ENCODE results near the gene PRKN.
A peak's percentile ranks its signal among the peaks of the same experiment; 100 is the strongest.

Gene PRKN

GRCh38 chr6:161414707-161415106 lies 1312.9 kb downstream of the PRKN start:
- no peak for DNase-seq (ENCODE audit: low spot score)

DNA sequence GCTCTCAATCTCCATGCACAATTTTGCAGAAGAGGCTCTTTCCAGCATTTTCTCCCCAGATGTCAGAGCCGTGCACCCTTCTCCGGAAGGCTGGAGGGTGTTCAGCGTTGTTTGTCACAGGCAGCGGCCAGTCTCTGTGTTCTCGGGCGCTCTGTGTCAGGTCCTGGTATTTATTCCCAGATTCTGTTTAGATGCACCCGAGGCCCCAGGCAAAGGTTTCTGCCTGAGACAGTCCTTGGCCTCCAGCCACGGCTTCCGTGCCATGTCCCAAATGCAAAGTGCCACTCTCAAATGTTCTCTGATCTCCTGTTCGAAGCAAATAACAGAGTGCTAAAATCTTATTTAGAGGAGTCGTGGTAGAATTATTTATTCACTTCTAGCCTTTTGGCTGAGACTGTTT lies 1313.4 kb downstream of the PRKN start:
- no peak for DNase-seq (ENCODE audit: low spot score)

- no peak for DNase-seq (ENCODE audit: low spot score)
Observed at GRCh38 chr6:161413355-161413771, 1314.2 kb downstream of the PRKN start.

GRCh38 chr6:161412795-161413194 lies 1314.8 kb downstream of the PRKN start:
- no peak for DNase-seq (ENCODE audit: low spot score)

- no peak for DNase-seq (ENCODE audit: low spot score)
Observed at GRCh38 chr6:161411265-161411944, 1316.2 kb downstream of the PRKN start.

- no peak for DNase-seq (ENCODE audit: low spot score)
Observed at GRCh38 chr6:161410736-161411135, 1316.8 kb downstream of the PRKN start.

GRCh38 chr6:161410076-161410475 lies 1317.5 kb downstream of the PRKN start:
- DNase-seq (ENCODE audit: low spot score), result no peak

GRCh38 chr6:161409353-161409752 lies 1318.2 kb downstream of the PRKN start:
- DNase-seq (ENCODE audit: low spot score), result no peak

DNA sequence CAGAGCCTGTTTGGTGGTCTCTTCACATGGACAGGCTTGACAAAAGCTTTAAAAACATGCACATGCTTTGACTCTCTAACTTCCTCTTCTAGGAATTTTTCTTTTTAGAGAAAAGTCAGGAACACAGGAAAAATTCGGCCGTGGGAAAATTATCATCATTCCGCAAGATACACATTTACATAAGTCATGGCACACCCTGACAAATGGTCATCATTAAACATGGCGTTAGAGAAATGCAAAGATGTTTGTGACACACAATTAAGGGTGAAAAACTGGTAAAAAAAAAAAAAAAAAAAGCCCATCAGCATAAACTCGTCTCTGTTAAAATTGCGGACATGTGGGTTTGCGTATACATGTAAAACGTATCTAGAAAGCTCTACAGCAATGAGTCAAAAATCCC lies 1319.5 kb downstream of the PRKN start:
- no peak for DNase-seq (ENCODE audit: low spot score)

DNA sequence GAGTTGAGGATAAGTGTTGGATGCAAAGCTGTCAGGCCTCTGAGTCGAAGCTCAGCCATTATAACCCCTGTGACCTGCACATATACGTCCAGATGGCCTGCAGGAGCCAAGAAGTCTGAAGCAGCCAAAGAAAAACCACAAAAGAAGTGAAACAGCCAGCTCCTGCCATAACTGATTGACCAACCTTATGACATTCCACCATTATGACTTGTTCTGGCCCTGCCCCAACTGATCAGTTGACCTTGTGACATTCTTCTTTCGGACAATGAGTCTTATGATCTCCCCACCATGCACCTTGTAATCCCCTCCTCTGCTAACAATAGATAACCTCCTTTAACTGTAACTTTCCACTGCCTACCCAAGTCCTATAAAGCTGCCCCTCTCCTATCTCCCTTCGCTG lies 1320.0 kb downstream of the PRKN start:
- no peak for DNase-seq (ENCODE audit: low spot score)

DNA sequence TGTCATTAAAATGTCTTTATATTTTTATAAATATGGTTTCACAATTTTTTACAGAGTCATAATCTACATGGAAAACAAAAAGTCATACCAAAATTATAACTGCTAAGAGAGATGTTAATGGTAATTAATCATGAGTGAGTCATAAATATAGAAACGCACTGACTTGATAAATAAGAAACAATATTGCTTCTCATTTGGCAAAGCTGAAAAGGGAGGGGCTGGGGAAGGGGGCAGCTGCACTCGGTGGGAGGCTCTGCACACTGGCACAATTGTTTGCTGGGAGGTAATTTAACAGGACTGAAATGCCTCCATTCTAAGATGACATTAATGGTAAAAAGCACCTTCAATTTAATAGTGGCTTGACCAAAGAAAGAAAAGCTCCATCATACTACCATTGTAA lies 1320.5 kb downstream of the PRKN start:
- DNase-seq (ENCODE audit: low spot score), result no peak

GRCh38 chr6:161406646-161407045 lies 1320.9 kb downstream of the PRKN start:
- DNase-seq (ENCODE audit: low spot score), result peak; percentile 39

- DNase-seq (ENCODE audit: low spot score), result no peak
Observed at GRCh38 chr6:161405418-161405817, 1322.1 kb downstream of the PRKN start.

- no peak for DNase-seq (ENCODE audit: low spot score)
Observed at GRCh38 chr6:161403717-161404116, 1323.8 kb downstream of the PRKN start.

DNA sequence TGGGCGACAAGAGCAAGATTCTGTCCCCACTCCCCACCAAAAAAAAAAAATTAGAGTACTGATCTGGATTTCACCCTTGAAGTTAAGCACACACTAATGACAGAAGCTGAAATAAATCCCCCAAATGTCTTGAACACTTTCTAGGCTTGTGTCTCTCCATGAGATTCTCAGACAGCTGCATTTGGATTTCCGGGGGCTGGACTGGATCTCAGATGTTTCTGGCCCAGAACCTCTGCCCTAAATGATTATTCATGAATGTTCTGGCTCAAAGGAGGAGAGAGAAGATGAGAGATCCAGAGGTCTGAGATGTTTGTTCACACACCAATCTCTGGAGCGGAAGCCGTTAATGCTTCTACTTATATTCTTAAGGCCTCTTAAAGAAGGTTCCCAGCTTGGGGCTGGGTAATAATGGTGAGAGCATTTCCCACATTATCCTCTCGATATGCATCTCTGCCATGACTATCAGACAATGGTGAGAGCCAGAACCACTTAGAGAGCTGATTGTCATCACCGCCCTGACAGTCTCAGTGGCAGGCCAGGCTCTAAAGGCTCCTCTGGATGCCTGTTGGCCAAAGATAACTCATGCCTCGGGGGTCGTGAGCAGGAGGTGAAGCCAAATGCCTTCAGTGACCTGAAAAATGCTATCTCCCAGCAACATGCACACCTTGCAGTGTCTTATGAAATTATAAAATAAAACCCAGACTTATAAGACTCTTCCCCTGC lies 1325.8 kb downstream of the PRKN start:
- DNase-seq (ENCODE audit: low spot score), result no peak

GRCh38 chr6:161400671-161401070 lies 1326.9 kb downstream of the PRKN start:
- DNase-seq (ENCODE audit: low spot score), result no peak

GRCh38 chr6:161396539-161396938 lies 1331.0 kb downstream of the PRKN start:
- no peak for DNase-seq (ENCODE audit: low spot score)

- no peak for DNase-seq (ENCODE audit: low spot score)
Observed at GRCh38 chr6:161395716-161396231, 1331.8 kb downstream of the PRKN start.

GRCh38 chr6:161394437-161394836 lies 1333.1 kb downstream of the PRKN start:
- DNase-seq (ENCODE audit: low spot score), result no peak

- DNase-seq (ENCODE audit: low spot score), result peak; percentile 94
Observed at GRCh38 chr6:161393839-161394364, 1333.7 kb downstream of the PRKN start.

DNA sequence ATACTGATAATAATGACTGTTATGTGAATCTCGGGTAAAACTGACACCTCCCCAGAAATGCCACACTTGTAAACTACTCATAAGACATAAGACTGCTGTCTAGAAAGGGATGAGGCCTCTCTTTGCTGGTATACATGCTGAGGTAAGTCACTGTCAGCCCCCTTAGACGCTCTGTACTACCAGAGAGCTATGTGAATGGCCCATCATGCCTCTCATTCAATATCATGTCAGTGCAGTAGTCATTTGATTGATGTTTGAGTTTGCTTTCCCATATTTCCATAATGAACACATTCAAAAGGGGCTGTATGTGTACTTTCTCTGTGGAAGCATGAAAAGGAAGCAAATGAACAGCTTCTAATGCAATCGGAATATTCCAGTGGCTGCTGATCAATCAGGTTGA lies 1334.3 kb downstream of the PRKN start:
- DNase-seq (ENCODE audit: low spot score), result no peak

GRCh38 chr6:161389756-161390155 lies 1337.8 kb downstream of the PRKN start:
- no peak for DNase-seq (ENCODE audit: low spot score)

DNA sequence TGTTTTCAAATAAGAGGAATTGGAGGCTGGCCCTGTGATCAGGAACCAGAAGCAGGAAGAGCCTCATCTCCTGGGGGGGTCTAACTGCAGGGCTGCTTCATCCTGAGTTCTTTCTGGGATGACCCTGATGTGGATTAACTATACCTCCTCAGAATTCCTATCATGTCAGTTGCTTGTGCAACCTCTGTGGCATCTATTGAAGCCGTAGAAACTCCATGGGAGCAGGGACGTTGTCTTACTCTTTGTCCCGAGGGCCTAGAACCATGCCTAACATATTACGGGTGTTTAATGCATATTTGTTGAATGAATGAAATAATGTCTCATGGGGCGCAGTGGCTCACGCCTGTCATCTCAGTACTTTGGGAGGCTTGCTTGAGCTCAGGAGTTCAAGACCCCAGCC lies 1343.6 kb downstream of the PRKN start:
- no peak for DNase-seq (ENCODE audit: low spot score)

Data from Ammon's horn (tissue), 1 donor.